22Rv1 (cell line): ENCODE data around the gene ZFC3H1.

Experiments used
- ZFX ChIP-seq: fragments of 450-650 bp; IDR thresholded peaks from 2 replicates; pipeline ENCODE4 v1.6.1; 2017; ENCODE audit warnings: antibody characterized with exemption, borderline replicate concordance
- TF ChIP-seq, protein P1 (sequence below): fragments of 450-650 bp; IDR thresholded peaks from 2 replicates; pipeline ENCODE4 v1.5.1; 2017; ENCODE audit warnings: mild to moderate bottlenecking

- TF ChIP-seq, protein P1, sequence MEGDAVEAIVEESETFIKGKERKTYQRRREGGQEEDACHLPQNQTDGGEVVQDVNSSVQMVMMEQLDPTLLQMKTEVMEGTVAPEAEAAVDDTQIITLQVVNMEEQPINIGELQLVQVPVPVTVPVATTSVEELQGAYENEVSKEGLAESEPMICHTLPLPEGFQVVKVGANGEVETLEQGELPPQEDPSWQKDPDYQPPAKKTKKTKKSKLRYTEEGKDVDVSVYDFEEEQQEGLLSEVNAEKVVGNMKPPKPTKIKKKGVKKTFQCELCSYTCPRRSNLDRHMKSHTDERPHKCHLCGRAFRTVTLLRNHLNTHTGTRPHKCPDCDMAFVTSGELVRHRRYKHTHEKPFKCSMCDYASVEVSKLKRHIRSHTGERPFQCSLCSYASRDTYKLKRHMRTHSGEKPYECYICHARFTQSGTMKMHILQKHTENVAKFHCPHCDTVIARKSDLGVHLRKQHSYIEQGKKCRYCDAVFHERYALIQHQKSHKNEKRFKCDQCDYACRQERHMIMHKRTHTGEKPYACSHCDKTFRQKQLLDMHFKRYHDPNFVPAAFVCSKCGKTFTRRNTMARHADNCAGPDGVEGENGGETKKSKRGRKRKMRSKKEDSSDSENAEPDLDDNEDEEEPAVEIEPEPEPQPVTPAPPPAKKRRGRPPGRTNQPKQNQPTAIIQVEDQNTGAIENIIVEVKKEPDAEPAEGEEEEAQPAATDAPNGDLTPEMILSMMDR = no peak
- no peak for TF ChIP-seq ZFX
Observed at GRCh38 chr12:71662849-71663560, 643 bp downstream of the ZFC3H1 start.
